ENCODE results near the gene GRIK4.

The GRIK4 gene

GRCh38 chr11:120642196-120642894, 130.8 kb downstream of the GRIK4 start:
- DNase-seq, result no peak

GRCh38 chr11:120643284-120643683, 131.7 kb downstream of the GRIK4 start:
- no peak for DNase-seq

- DNase-seq, result no peak
Measured at GRCh38 chr11:120645639-120646038, 134.1 kb downstream of the GRIK4 start.

- no peak for DNase-seq
Measured at GRCh38 chr11:120646206-120646605, 134.7 kb downstream of the GRIK4 start.

GRCh38 chr11:120647681-120648080, 136.1 kb downstream of the GRIK4 start:
- peak; percentile 37 for DNase-seq

GRCh38 chr11:120648771-120649170, 137.2 kb downstream of the GRIK4 start:
- DNase-seq, result no peak

GRCh38 chr11:120649316-120649715, 137.8 kb downstream of the GRIK4 start:
- DNase-seq, result no peak

- DNase-seq, result no peak
Measured at GRCh38 chr11:120651396-120651795, 139.8 kb downstream of the GRIK4 start.

- no peak for DNase-seq
Measured at GRCh38 chr11:120651836-120652235, 140.3 kb downstream of the GRIK4 start.

- DNase-seq, result no peak
Measured at GRCh38 chr11:120652705-120653335, 141.3 kb downstream of the GRIK4 start.

GRCh38 chr11:120655589-120655988, 144.0 kb downstream of the GRIK4 start:
- no peak for DNase-seq

GRCh38 chr11:120657306-120658070, 145.9 kb downstream of the GRIK4 start:
- DNase-seq, result no peak

GRCh38 chr11:120658071-120658423, 146.5 kb downstream of the GRIK4 start:
- DNase-seq, result no peak

- no peak for DNase-seq
Measured at GRCh38 chr11:120659076-120659475, 147.5 kb downstream of the GRIK4 start.

GRCh38 chr11:120660024-120660565, 148.5 kb downstream of the GRIK4 start:
- DNase-seq, result no peak

GRCh38 chr11:120662071-120662676, 150.6 kb downstream of the GRIK4 start:
- DNase-seq, result no peak

- DNase-seq, result no peak
Measured at GRCh38 chr11:120663142-120663541, 151.6 kb downstream of the GRIK4 start.

- DNase-seq, result no peak
Measured at GRCh38 chr11:120666121-120666639, 154.6 kb downstream of the GRIK4 start.

GRCh38 chr11:120667281-120667680, 155.7 kb downstream of the GRIK4 start:
- no peak for DNase-seq

- no peak for DNase-seq
Measured at GRCh38 chr11:120667934-120668333, 156.4 kb downstream of the GRIK4 start.

- DNase-seq, result no peak
Measured at GRCh38 chr11:120668537-120668936, 157.0 kb downstream of the GRIK4 start.

GRCh38 chr11:120674542-120674941, 163.0 kb downstream of the GRIK4 start:
- DNase-seq, result no peak

- DNase-seq, result no peak
Measured at GRCh38 chr11:120675171-120675570, 163.6 kb downstream of the GRIK4 start.

Measured in activated effector memory CD4-positive, alpha-beta T cell treated with anti-CD3 and anti-CD28 coated beads, Interleukin-2, amount 50 U/mL, for 16 hours (primary cell).